HFFc6 (cell line): ENCODE data around the gene CILP2. TPM values are rescaled to one million over a fixed set of nuclear protein-coding genes. Genes with fewer than 3 reads are reported as not detected.

Source experiments
- DNase-seq: peaks from one replicate; pipeline ENCODE4 v3.0.0-alpha.2; 2018
- H3K27ac Mint-ChIP-seq: 2 replicates; pipeline ENCODE4 v1.8.0; 2020; ENCODE audit warnings: mild to moderate bottlenecking, mixed read lengths
- H3K27me3 Mint-ChIP-seq: 2 replicates; pipeline ENCODE4 v1.8.0; 2021; ENCODE audit warnings: mild to moderate bottlenecking, moderate library complexity, mixed read lengths; ENCODE audit not compliant: insufficient read depth
- H3K36me3 Mint-ChIP-seq: 2 replicates; pipeline ENCODE4 v1.8.0; 2021; ENCODE audit warnings: low read depth, mixed read lengths
- H3K4me1 Mint-ChIP-seq: 2 replicates; pipeline ENCODE4 v1.8.0; 2020; ENCODE audit warnings: low read depth, mixed read lengths
- H3K4me3 Mint-ChIP-seq: 2 replicates; pipeline ENCODE4 v1.8.0; 2020; ENCODE audit warnings: mild to moderate bottlenecking, moderate library complexity, mixed read lengths
- H3K9me3 Mint-ChIP-seq: 2 replicates; pipeline ENCODE4 v1.8.0; 2020; ENCODE audit warnings: mild to moderate bottlenecking, mixed read lengths
- total RNA-seq, 6 experiments: library from RNA; stranded (reverse); fragmentation: NEBNext Ultra II Directional; extraction: Animal tissue kit (Norgen Biotek cat#: 25700); gene quantifications; 2 replicates in 1 of 6; 3 replicates in 5 of 6; pipeline ENCODE4 v1.2.3, GENCODE V29; 2021
- TF ChIP-seq, protein P1 (sequence below): fragments of 200-600 bp; sonication (generic); IDR thresholded peaks from 2 replicates; pipeline ENCODE4 v1.5.0; 2021; ENCODE audit warnings: antibody characterized with exemption, mild to moderate bottlenecking

The CILP2 gene
- total RNA-seq, 6 experiments from 2014 or later: 0.09 to 0.28 (median 0.15) TPM

DNA sequence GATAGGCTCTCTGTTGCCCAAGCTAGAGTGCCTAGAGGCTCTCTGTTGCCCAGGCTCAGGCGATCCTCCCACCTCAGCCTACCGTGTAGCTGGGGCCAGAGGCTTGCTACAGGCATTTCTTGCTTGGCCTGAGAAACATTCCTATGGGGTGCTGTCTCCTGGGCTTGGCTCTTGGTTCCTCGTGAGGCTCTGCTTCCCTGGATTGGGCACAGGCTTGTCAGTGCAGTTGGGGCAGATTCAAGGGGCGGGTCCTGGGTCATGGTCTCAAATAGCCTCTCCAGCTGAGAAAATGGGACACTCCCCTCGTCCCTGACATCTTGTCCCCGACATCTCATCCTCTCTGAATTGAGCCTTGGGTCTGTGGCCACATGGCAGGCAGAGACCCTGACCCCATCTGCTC lies 27.6 kb upstream of the CILP2 start:
- TF ChIP-seq, protein P1, sequence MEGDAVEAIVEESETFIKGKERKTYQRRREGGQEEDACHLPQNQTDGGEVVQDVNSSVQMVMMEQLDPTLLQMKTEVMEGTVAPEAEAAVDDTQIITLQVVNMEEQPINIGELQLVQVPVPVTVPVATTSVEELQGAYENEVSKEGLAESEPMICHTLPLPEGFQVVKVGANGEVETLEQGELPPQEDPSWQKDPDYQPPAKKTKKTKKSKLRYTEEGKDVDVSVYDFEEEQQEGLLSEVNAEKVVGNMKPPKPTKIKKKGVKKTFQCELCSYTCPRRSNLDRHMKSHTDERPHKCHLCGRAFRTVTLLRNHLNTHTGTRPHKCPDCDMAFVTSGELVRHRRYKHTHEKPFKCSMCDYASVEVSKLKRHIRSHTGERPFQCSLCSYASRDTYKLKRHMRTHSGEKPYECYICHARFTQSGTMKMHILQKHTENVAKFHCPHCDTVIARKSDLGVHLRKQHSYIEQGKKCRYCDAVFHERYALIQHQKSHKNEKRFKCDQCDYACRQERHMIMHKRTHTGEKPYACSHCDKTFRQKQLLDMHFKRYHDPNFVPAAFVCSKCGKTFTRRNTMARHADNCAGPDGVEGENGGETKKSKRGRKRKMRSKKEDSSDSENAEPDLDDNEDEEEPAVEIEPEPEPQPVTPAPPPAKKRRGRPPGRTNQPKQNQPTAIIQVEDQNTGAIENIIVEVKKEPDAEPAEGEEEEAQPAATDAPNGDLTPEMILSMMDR: no peak
- DNase-seq: peak; percentile 41
- Mint-ChIP-seq H3K27me3 (peaks cover 7% of the 10 kb centered on the region), H3K36me3 (peaks cover 22% of the 10 kb centered on the region), H3K27ac (no peak overlapping the region), H3K4me3 (no peak overlapping the region), H3K9me3 (no peaks in the 10 kb centered on the region), H3K4me1 (no peaks in the 10 kb centered on the region)

GRCh38 chr19:19513682-19514081 lies 24.4 kb upstream of the CILP2 start:
- H3K4me3 Mint-ChIP-seq: no peak overlapping the region

GRCh38 chr19:19514215-19514657 lies 23.8 kb upstream of the CILP2 start:
- Mint-ChIP-seq H3K4me1 (no peaks in the 10 kb centered on the region), H3K36me3 (peaks cover 7% of the 10 kb centered on the region; the same call in 1 of the 2 replicates), H3K27ac (no peak overlapping the region), H3K9me3 (no peaks in the 10 kb centered on the region), H3K27me3 (peaks cover 4% of the 10 kb centered on the region; the same call in 1 of the 2 replicates), H3K4me3 (no peak overlapping the region)
- no peak for DNase-seq
- TF ChIP-seq, protein P1: no peak

More at GRCh38 chr19:19513682-19514081, 24.4 kb upstream of the CILP2 start:
- no peak for DNase-seq
- Mint-ChIP-seq H3K4me1 (no peaks in the 10 kb centered on the region), H3K27ac (no peak overlapping the region), H3K9me3 (no peaks in the 10 kb centered on the region), H3K27me3 (peaks cover 4% of the 10 kb centered on the region; the same call in 1 of the 2 replicates), H3K36me3 (peaks cover 10% of the 10 kb centered on the region; the same call in 1 of the 2 replicates)
- TF ChIP-seq, protein P1: no peak

DNA sequence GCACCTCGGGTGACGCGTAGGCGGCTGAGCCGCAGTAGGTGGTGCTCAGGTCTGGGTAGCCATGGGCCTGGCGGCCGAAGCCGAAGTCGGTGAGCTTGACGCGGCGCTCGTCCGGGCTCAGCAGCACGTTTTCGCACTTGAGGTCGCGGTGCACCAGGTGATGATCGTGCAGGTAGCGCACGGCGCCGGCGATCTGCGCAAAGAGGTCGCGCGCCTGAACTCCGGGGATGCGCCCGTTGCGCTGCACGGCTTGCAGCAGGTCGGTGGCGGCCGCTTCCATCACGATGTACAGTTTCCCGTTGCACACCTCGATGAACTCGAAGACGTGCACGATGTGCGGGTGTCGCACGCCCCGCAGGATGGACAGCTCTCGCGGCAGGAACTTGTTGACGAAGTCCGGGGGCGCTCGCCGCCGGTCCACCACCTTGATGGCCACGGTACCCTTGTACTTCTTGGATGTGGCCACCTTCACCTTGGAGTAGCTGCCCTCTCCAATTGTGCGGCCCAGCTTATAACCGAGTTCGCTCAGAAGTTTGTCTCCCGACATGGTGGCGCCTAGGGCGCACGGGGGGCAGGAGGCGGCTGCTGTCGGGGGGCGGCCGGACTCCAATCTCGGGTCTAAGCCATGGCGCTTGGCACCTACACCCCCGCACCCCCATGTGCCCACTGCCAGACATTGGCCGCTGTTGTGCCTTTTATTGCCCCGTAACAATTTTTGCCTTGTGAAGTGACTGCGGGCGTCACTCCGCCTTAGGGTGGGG lies 23.0 kb upstream of the CILP2 start, which contains the start of gene TSSK6:
Gene TSSK6, minus strand, starts transcription at position 668 of the 761 bp plus-strand sequence. Its CDS starts 121 bp downstream, at position 547.
- Mint-ChIP-seq H3K36me3 (peaks cover 7% of the 10 kb centered on the region; the same call in 1 of the 2 replicates), H3K4me1 (no peaks in the 10 kb centered on the region), H3K27me3 (peaks cover 4% of the 10 kb centered on the region; the same call in 1 of the 2 replicates), H3K4me3 (peak within 1 kb of the TSS; percentile 95), H3K27ac (peak within 1 kb of the TSS; percentile 89), H3K9me3 (no peaks in the 10 kb centered on the region)
- DNase-seq: no peak
- TF ChIP-seq, protein P1: no peak

DNA sequence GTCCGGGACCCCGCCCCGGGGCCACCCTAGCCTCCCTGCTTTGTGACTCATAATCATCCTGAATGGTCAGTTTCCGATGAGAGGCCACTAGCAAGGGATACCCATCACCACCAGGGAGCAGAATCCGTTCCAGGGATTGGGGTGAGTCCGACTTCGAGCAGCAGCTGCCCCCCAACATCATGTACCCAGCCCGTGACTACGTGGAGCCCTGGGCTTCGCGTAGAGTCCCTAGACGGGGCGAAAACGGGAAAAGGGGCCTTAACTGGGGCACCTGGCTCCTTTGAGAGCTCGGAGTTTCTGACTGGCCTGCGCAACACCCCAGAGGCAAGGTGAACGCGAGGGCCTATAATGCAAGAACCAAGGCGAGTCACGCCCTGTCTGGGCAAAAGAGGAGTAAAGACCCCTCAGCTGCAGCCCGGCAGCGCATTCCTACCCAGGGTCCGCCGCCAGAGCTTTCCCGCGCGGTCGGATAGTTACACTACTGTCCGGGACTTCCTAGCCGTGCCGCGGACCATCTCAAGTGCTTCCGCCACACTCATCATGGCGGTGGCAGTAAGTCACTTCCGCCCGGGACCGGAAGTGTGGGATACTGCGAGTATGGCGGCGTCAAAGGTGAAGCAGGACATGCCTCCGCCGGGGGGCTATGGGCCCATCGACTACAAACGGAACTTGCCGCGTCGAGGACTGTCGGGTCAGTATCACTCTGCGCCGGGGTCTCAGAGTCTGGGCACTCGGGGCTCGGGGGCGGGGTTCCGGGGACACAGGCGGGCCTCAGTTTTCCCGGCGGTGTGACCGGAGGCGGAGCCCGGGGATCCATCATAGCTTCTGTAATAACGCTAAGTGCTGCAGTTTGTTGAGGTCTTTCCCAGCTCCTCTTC lies 22.2 kb upstream of the CILP2 start, which contains the start of gene NDUFA13:
Gene NDUFA13, plus strand, starts transcription at position 584 of the 878 bp plus-strand sequence. Its CDS starts 14 bp downstream, at position 598.
- TF ChIP-seq, protein P1: peak; percentile 50; the same call in 1 of the 2 replicates
- peak within 1 kb of the TSS; percentile 89 for H3K27ac Mint-ChIP-seq
- H3K36me3 Mint-ChIP-seq: peaks cover 11% of the 10 kb centered on the region
- peak within 1 kb of the TSS; percentile 95 for H3K4me3 Mint-ChIP-seq
- no peaks in the 10 kb centered on the region for H3K4me1 Mint-ChIP-seq
- peak; percentile 87 for DNase-seq
- peaks cover 4% of the 10 kb centered on the region; the same call in 1 of the 2 replicates for H3K27me3 Mint-ChIP-seq
- H3K9me3 Mint-ChIP-seq: no peaks in the 10 kb centered on the region
